ENCODE results near the gene RNF11.

The RNF11 gene

GRCh38 chr1:51265618-51266017 lies 29.5 kb downstream of the RNF11 start:
- no peak for DNase-seq (ENCODE audit: low read depth)

GRCh38 chr1:51266181-51266580 lies 30.1 kb downstream of the RNF11 start:
- no peak for DNase-seq (ENCODE audit: low read depth)

DNA sequence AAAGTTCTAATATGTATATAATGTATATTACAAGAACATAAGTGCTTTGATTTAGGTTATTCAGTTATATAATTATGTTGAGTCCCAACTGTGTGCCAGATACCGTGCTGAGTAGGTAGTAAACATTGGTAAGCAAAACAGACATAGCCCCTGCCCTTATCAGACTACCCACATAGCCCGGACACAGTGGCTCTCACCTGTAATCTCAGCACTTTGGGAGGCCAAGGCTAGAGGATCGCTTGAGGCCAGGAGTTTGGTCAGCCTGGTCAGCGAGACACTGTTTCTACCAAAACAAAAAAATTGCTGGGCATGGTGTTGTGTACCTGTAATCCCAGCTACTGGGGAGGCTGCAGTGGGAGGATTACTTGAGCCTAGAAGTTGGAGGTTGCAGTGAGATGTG lies 30.7 kb downstream of the RNF11 start:
- DNase-seq (ENCODE audit: low read depth), result no peak

DNA sequence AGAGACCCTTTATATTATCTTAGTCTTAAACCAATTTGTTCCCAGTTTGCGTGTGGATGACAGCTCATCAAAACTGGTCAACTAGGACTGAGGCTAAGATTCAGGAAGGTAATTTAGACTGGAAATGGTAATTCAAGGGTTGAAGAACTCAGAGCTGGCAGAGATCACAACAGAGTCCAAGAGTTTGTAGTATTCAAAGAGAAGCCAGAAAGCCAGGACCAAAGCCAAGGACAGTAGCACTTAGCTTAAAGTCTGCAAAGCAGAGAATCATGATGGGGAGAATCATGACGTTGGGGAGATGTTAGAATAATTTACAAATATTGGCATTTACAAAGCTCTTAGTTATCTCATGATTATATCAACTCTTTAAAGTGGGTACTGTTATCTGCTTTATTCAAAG lies 32.6 kb downstream of the RNF11 start:
- DNase-seq (ENCODE audit: low read depth), result no peak

- DNase-seq (ENCODE audit: low read depth), result no peak
Measured at GRCh38 chr1:51270751-51271150, 34.7 kb downstream of the RNF11 start.

DNA sequence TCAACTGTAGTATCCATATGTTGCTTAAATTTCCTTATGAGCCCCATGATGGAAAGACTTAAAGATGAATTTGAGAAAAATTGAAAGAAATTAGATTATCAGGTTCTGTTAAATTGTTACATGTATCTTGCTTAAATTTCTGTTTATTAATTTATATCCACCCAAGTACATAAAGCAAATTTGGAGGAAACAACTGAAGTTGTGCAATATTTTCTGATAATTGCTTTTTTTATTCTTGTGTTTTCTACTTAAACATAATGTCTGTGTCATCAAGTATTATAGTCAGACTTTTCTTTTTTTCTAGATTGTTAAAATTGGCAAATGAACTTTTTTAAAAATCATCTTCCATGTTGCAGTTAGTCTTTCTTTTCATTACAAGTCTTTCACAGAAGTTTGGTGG lies 36.8 kb downstream of the RNF11 start:
- no peak for DNase-seq (ENCODE audit: low read depth)

GRCh38 chr1:51274676-51275075 lies 38.6 kb downstream of the RNF11 start:
- no peak for DNase-seq (ENCODE audit: low read depth)

DNA sequence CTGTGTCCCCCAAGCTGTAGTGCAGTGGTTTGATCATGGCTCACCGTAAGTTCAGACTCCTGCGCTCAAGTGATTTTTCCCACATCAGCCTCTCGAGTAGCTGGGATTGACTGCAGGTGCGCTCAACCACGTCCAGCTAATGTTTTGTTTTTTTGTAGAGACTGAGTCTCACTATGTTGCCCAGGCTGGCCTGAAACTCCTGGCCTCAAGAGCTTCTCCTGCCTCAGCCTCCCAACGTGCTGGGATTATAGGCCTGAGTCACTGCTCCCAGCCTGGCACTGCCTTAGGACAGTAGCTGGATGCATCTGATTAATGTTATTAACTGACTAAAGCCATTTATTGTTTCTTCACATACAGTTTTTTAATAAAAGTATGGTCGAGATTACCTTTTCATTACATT lies 40.2 kb downstream of the RNF11 start:
- no peak for DNase-seq (ENCODE audit: low read depth)

- DNase-seq (ENCODE audit: low read depth), result no peak
Measured at GRCh38 chr1:51280321-51280978, 44.4 kb downstream of the RNF11 start.

- DNase-seq (ENCODE audit: low read depth), result no peak
Measured at GRCh38 chr1:51281807-51282206, 45.7 kb downstream of the RNF11 start.

DNA sequence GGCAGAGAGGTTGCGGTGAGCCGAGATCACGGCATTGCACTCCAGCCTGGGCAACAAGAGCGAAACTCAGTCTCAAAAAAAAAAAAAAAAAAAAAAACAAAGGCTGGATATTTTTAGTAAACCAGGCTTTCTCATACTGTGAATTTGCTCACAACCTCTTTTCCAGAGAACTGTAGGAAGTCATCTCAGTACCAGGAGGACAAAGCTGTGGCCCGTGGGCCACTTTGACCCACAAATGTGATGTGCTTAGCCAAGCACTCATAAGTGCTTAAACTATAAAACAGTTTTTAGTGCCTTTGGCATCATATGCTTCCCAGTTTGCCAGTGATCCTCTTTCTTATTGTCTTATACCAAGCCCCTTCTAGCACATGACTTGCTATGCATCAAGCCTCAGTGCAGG lies 46.5 kb downstream of the RNF11 start:
- no peak for DNase-seq (ENCODE audit: low read depth)

DNA sequence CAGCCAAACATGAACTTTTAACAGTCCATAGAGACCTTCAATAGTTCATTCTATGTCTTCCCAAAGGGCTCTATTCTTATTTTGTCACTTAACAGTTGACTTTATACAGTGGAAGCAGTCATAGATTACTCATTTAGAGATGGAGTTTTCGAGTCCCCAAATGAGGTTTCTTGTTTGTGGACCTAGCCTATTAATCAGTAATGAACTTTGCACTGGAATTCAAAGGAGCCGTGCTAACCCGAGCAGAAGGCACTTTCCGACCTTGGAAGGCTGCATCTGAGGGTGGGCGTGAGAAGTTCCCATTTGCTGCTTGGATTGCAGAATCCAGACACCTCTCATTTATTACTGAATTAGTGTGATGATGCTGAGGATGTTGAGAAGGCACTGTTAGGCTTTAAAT lies 47.9 kb downstream of the RNF11 start:
- no peak for DNase-seq (ENCODE audit: low read depth)

DNA sequence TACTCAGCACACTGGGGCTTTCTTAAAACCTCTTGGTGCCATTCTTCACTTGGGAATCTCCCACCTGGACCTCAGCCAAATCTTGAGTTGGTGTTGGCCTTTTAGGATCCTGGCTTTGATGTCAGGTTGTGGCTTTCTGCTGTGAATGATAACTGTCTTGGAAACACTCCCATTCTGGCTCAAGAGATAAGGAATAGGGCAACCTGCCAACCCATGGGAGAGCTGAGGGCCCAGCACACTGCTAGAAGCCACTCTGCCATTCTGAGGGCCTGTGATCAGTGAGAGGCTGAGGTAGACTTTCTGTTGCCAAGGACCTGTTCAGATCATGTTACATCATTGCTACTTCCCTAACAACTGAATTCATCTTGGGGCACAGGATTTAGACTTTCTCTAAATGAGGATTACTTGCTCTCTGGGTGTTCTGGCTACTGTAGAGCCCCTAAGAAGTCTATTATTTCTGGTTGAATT lies 48.4 kb downstream of the RNF11 start:
- DNase-seq (ENCODE audit: low read depth), result no peak

- no peak for DNase-seq (ENCODE audit: low read depth)
Measured at GRCh38 chr1:51285055-51285454, 49.0 kb downstream of the RNF11 start.

- DNase-seq (ENCODE audit: low read depth), result no peak
Measured at GRCh38 chr1:51287966-51288365, 51.9 kb downstream of the RNF11 start.

- no peak for DNase-seq (ENCODE audit: low read depth)
Measured at GRCh38 chr1:51288578-51288977, 52.5 kb downstream of the RNF11 start.

- DNase-seq (ENCODE audit: low read depth), result no peak
Measured at GRCh38 chr1:51289676-51290488, 53.8 kb downstream of the RNF11 start.

- no peak for DNase-seq (ENCODE audit: low read depth)
Measured at GRCh38 chr1:51290489-51290847, 54.4 kb downstream of the RNF11 start.

DNA sequence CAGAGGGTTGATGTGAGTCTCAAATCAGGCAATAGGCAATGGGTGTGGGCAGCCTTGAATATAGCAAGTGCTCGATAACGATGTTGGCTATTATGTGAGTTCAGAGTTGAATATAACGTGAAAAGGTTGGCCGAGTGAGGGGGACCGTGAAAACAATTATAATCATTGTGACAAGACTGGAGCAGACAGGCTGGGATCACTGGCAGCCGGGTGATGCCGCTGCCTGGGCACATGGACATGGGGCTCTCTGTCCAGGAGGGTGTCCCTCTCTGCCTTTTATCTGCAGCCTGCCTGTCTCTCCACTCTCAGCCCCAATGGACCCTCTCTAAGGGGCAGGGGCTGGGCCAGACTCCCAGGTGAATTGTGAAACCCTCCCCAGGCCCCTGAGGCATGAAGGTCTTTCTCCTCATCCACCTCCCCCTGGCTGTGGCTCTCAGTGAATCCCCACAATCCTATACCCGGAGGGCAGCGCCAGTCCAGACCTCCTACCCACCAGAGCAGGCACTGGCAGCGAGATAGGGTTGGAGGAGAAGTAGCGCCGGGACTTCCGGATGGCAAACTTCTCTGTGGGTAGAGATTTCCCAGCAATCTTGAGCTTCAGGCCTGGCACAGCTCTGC lies 57.9 kb downstream of the RNF11 start:
- DNase-seq (ENCODE audit: low read depth), result no peak

GRCh38 chr1:51294566-51295184 lies 58.6 kb downstream of the RNF11 start:
- no peak for DNase-seq (ENCODE audit: low read depth)

- DNase-seq (ENCODE audit: low read depth), result no peak
Measured at GRCh38 chr1:51295926-51296325, 59.9 kb downstream of the RNF11 start.

DNA sequence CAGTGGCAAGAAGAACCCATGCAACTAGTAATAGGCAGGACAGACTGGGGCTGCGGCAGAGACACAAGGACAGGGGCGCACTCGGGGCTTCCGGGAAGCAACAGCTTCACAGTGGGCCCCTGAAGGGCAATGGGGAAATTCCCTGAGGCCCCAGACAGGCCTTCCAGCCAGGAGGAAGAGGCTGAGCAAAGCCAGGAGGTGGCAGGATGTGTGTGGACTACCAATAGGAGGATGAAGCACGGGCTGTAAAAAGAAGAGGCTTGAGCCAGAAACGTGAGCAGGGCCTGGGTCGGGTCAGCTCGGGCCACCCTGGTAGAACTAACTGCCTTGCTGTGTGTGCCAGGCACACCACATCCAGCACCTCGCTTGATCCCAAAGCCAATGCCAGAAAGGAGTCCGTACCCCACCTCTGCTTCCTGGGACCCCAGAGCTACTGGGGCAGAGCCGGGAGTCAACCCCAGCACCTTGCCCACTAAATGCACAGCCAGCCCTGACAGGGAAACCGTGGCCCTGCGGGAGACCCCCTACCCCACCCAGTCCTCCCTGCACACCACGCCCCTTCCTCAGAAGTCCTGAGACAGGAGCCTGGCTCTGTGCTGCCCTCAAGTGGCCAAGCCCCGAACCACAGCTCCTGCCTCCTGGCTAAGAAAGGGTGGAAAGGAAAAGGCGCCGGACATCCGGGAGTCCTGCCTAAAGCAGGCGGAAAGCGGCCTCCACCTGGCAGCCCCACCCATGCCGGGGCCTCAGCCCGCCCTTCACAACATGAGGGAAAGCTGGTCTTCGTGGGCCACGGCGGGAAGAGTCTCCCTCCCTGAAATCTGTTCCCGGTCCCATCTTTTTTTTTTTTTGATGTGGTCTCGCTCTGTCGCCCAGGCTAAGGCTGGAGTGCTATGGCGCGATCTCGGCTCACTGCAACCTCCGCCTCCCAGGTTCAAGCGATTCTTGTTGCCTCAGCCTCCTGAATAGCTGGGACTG lies 60.6 kb downstream of the RNF11 start:
- peak; percentile 60 for DNase-seq (ENCODE audit: low read depth)
